Kidney epithelial cell (primary cell): ENCODE results near the gene RNF144B. TPM values are rescaled to one million over a fixed set of nuclear protein-coding genes. Genes with fewer than 3 reads are reported as not detected.
"Not testable (repeated sequence)": the region's sequence is repeated elsewhere in the genome, so short reads cannot be mapped to it uniquely, and the experiment has no call there.

Source experiments
- DNase-seq: peaks from one replicate; pipeline ENCODE4 v3.0.0-alpha.2; 2010; ENCODE audit warnings: low read depth
- H3K27me3 ChIP-seq: 2 replicates; pipeline ENCODE4 v1.6.0; 2011; ENCODE audit warnings: low read length; ENCODE audit not compliant: control insufficient read depth, insufficient read depth
- H3K36me3 ChIP-seq: 2 replicates; pipeline ENCODE4 v1.5.1; 2011; ENCODE audit warnings: low read length; ENCODE audit not compliant: control insufficient read depth, insufficient read depth
- H3K4me3 ChIP-seq: 2 replicates; pipeline ENCODE4 v1.5.1; 2011; ENCODE audit warnings: low read depth, mild to moderate bottlenecking, control low read depth, low read length
- total RNA-seq: library from RNA; depleted of rRNA; stranded (reverse); fragments of >200 nt; gene quantifications from 2 replicates; pipeline ENCODE4 v1.2.3, GENCODE V29; 2015
- TF ChIP-seq, protein P1 (sequence below): IDR thresholded peaks from 2 replicates; pipeline ENCODE4 v1.5.1; 2011; ENCODE audit warnings: mild to moderate bottlenecking, moderate library complexity, low read length, control low read depth, inconsistent platforms; ENCODE audit not compliant: insufficient read depth, poor library complexity, severe bottlenecking

The RNF144B gene
- total RNA-seq, 1 donor from 2014 or later = 13.2 TPM

DNA sequence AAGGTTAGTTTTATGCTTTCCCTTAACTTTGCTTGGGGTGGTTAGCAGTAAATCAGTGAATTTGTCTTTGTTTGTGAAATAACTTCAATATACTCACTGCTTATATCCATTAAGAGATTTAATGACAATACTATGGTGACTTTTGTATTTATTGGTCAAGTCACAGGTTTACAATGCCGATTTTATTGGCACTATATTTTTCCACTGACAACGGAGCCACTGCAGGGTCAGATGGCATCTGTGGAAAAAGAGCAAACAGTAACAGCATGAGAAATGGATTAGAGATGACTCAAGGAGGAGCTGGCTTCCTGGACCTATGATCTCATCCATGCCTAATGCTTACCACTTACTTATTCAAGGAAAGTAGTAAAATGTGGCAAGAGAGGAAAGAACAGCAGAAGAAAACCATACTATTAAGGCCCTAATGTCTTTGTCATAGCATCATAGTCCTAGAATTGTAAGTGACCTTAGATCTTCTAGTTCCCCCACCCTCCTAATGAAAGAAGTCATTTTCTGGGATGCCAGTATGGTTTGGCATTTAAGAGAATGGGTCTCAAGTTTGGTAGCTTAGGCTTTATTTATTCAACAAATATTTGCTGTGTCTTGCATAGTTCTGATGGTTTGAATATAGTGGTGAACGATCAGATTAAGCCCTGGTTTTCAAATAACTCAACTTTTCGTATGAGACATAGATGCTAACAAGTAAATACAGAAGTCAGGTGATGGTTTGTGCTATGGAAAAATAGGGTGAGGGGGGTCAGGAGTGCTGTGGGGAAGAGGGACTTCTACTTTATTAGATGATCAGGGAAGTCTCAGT lies 18.5 kb downstream of the RNF144B start:
- no peak overlapping the region for H3K4me3 ChIP-seq
- H3K27me3 ChIP-seq = no peaks in the 10 kb centered on the region
- H3K36me3 ChIP-seq = peaks cover 3% of the 10 kb centered on the region
- DNase-seq = peak; percentile 90
- TF ChIP-seq, protein P1, sequence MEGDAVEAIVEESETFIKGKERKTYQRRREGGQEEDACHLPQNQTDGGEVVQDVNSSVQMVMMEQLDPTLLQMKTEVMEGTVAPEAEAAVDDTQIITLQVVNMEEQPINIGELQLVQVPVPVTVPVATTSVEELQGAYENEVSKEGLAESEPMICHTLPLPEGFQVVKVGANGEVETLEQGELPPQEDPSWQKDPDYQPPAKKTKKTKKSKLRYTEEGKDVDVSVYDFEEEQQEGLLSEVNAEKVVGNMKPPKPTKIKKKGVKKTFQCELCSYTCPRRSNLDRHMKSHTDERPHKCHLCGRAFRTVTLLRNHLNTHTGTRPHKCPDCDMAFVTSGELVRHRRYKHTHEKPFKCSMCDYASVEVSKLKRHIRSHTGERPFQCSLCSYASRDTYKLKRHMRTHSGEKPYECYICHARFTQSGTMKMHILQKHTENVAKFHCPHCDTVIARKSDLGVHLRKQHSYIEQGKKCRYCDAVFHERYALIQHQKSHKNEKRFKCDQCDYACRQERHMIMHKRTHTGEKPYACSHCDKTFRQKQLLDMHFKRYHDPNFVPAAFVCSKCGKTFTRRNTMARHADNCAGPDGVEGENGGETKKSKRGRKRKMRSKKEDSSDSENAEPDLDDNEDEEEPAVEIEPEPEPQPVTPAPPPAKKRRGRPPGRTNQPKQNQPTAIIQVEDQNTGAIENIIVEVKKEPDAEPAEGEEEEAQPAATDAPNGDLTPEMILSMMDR = no peak

DNA sequence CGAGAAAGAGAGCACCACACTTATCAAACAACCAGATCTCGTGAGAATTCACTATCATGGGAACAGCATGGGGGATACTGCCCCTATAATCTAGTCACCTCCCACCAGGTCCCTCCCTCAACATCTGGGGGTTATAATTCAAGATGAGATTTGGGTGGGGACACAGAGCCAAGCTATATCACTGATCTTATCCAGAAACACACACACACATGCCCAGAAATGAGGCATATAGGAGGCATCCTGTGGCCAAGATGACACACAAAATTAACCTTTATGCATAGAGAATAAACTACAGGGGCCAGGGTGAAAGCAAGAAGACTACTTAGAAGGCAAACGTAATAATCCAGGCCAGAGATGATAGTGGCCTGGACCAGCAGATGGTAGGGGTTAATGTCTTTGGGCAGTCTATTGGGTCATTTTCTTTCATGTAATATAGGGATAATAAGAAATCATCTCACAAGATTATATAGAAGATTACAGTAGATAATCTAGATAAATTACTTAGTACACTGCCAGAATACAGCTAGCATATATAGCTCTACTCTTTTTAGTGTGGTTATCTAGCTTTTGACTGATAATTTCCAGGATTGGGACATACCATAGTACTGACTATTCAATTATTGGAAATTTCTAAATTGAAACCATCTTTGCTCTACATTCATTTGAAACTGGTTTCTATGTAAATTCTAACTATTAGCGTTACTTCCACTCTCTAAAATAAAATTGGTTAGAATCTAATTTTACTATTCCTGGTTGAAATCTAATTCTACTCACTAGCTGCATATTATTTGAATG lies 20.0 kb downstream of the RNF144B start:
- no peak overlapping the region for H3K4me3 ChIP-seq
- H3K27me3 ChIP-seq = no peaks in the 10 kb centered on the region
- TF ChIP-seq, protein P1 = no peak
- no peak for DNase-seq
- peaks cover 3% of the 10 kb centered on the region for H3K36me3 ChIP-seq

DNA sequence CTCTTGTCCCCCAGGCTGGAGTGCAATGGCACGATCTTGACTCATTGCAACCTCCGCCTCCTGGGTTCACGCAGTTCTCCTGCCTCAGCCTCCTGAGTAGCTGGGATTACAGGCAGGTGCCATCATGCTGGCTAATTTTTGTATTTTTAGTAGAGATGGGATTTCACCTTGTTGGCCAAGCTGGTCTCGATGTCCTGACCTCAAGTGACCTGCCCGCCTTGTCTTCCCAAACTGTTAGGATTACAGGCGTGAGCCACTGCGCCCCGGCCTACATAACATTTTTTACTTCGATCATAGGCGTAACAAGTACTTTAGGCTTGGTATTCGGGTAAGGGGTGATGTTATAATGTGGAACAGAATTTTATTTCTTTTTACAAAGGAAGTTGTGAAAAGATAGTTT lies 22.5 kb downstream of the RNF144B start:
- not testable (repeated sequence) for H3K27me3 ChIP-seq, DNase-seq, H3K36me3 ChIP-seq

DNA sequence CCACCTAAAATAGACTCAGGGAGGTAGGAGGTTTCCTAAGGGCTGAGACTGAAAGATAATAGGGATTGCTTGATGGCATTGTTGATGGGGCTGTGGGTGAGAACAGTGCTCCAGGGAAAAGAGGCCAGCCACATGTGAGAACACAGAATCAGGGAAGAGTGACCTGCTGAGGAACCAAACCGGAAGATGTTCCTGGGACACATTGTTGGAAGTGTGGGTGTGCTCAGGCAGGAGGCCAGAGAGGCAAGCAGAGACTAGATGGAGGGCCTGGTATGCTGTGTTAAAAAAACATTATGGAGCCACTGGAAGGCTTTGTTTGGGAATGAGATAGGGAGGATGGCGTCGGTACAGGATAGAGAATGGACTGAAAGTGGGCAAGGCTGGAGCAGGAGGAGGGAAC lies 23.3 kb downstream of the RNF144B start:
- no peak for DNase-seq
- H3K27me3 ChIP-seq = no peaks in the 10 kb centered on the region
- peaks cover 3% of the 10 kb centered on the region for H3K36me3 ChIP-seq
- H3K4me3 ChIP-seq = no peak overlapping the region
- TF ChIP-seq, protein P1 = no peak

More for the DNA sequence above, 22.5 kb downstream of the RNF144B start:
- H3K4me3 ChIP-seq = not testable (repeated sequence)

DNA sequence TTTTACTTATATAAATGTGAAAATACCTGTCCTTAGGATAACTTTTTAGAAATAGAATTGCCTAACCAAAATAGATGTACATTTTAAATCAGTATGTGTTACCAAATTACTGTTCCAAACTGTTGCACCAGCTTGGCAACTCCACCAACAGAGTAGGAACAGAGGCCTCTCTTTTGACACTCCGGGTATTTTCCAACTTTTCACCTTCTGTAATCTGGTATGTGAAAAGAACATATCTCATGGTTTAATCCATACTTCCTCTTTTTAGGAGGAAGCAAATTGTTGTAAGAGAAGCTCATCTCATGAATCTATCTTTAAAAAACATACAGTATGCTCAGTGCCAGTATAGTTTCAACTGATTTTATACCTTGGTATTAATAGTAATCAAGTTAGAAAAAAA lies 24.9 kb downstream of the RNF144B start:
- no peak for DNase-seq
- H3K27me3 ChIP-seq = no peaks in the 10 kb centered on the region
- peaks cover 3% of the 10 kb centered on the region for H3K36me3 ChIP-seq
- H3K4me3 ChIP-seq = no peak overlapping the region
- TF ChIP-seq, protein P1 = no peak

DNA sequence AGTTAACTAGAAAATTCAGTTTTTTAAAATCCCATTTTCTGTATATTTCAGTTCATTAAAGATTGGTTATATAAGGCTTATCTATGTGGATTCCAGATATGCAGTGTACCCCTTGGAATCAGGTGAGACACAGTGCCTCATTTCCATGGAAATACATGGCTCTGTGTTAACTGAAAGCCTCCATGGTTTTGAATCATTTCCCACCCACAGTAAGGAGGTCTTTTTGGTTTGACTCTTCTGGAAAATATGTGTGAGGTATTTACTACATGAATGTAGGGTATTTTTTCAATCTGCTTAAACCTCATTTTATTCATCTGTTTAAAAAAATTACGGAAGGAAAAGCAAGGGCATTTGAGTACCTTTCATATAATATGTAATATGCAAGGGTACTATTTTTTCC lies 25.5 kb downstream of the RNF144B start:
- DNase-seq = no peak
- TF ChIP-seq, protein P1 = no peak
- Histone ChIP-seq H3K4me3 (no peak overlapping the region), H3K27me3 (no peaks in the 10 kb centered on the region), H3K36me3 (peaks cover 3% of the 10 kb centered on the region)
